Skeletal muscle satellite cell (primary cell): ENCODE data around the gene LRBA.
"Not testable (repeated sequence)": the region's sequence is repeated elsewhere in the genome, so short reads cannot be mapped to it uniquely, and the experiment has no call there.

Experiments
- H3K27me3 ChIP-seq: 2 replicates; pipeline ENCODE4 v1.7.0; 2013; ENCODE audit warnings: low read length; ENCODE audit not compliant: control insufficient read depth, insufficient read depth
- H3K36me3 ChIP-seq: 2 replicates; pipeline ENCODE4 v1.7.0; 2013; ENCODE audit warnings: mild to moderate bottlenecking, control low read depth, low read length; ENCODE audit not compliant: insufficient read depth
- H3K4me1 ChIP-seq: 2 replicates; pipeline ENCODE4 v1.7.0; 2013; ENCODE audit warnings: low read length; ENCODE audit not compliant: control insufficient read depth, insufficient read depth
- H3K4me2 ChIP-seq: 2 replicates; pipeline ENCODE4 v1.7.0; 2013; ENCODE audit warnings: mild to moderate bottlenecking, low read length
- H3K4me3 ChIP-seq: 2 replicates; pipeline ENCODE4 v1.7.0; 2013; ENCODE audit warnings: low read length
- H3K9ac ChIP-seq: 2 replicates; pipeline ENCODE4 v1.7.0; 2013; ENCODE audit warnings: mild to moderate bottlenecking, low read depth, low read length, moderate library complexity
- H3K9me3 ChIP-seq: replicated peaks from 2 replicates; pipeline ENCODE4 v1.7.0; 2013; ENCODE audit warnings: mild to moderate bottlenecking, control low read depth, low read length

LRBA gene

DNA sequence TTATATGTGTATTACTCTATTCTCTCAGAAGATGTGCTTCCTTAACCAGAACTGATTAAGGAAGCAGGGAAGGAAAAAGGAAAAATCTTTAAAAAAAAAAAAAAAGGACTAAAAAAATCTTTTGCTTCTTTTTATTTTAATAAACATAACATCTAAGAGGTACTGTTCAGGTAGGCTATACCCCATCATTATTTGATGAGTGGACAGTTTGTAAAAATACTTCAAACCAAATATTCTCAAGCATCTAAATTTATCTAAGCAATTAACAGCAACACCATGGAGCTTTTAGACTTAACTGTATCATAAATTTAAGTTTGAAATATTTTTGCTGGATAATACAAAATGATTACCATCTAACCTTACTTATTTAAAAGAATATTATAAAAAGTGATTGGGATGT, 264.3 kb downstream of the LRBA start:
- no peaks in the 10 kb centered on the region for H3K27me3 ChIP-seq
- no peaks in the 10 kb centered on the region for H3K36me3 ChIP-seq
- H3K4me1 ChIP-seq = peaks cover 10% of the 10 kb centered on the region
- H3K4me3 ChIP-seq = no peak overlapping the region
- no peak overlapping the region for H3K9ac ChIP-seq
- H3K9me3 ChIP-seq = no peaks in the 10 kb centered on the region
- no peak overlapping the region for H3K4me2 ChIP-seq

DNA sequence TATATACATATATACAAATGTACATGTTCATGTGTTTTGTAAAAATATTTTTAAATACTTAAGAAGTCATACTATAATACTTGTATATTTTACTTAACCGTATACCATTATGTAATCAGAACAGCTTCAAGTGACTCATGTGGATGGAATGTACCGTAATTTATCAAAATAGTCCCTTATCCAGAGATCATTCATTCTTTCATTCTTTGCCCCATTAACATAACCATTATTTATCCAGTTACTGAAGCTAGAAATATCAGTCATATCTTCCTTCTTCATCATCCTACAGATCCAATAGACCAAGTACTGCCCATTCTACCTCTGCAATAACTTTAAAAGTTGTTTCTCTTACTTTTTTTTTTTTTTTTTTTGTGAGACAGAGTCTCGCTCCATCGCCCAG, 268.9 kb downstream of the LRBA start:
- no peaks in the 10 kb centered on the region for H3K27me3 ChIP-seq
- no peak overlapping the region for H3K9ac ChIP-seq
- H3K4me3 ChIP-seq = no peak overlapping the region
- H3K4me2 ChIP-seq = no peak overlapping the region
- H3K36me3 ChIP-seq = no peaks in the 10 kb centered on the region
- peaks cover 16% of the 10 kb centered on the region for H3K4me1 ChIP-seq
- no peaks in the 10 kb centered on the region for H3K9me3 ChIP-seq

DNA sequence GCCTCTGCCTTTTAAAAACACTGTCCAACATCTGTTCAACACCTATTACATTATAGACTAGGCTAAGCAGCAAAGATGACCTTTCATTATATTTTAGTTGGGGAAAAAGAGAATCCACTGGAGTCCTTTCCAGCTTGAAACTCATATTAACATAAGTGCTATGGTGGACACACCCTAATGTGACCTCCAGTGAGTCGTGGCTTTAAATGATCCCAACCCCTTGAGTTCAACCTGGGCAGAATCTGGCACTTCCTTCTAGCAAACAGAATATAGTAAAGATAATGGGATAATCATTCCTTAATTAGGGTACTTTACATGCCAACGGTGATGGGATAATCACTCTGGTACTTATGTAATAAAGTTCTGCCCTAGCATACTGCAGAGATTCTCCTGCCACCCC, 270.5 kb downstream of the LRBA start:
- H3K4me1 ChIP-seq = peaks cover 16% of the 10 kb centered on the region
- H3K27me3 ChIP-seq = no peaks in the 10 kb centered on the region
- H3K4me3 ChIP-seq = no peak overlapping the region
- no peak overlapping the region for H3K4me2 ChIP-seq
- no peak overlapping the region for H3K9ac ChIP-seq
- no peaks in the 10 kb centered on the region for H3K36me3 ChIP-seq
- H3K9me3 ChIP-seq = no peaks in the 10 kb centered on the region

DNA sequence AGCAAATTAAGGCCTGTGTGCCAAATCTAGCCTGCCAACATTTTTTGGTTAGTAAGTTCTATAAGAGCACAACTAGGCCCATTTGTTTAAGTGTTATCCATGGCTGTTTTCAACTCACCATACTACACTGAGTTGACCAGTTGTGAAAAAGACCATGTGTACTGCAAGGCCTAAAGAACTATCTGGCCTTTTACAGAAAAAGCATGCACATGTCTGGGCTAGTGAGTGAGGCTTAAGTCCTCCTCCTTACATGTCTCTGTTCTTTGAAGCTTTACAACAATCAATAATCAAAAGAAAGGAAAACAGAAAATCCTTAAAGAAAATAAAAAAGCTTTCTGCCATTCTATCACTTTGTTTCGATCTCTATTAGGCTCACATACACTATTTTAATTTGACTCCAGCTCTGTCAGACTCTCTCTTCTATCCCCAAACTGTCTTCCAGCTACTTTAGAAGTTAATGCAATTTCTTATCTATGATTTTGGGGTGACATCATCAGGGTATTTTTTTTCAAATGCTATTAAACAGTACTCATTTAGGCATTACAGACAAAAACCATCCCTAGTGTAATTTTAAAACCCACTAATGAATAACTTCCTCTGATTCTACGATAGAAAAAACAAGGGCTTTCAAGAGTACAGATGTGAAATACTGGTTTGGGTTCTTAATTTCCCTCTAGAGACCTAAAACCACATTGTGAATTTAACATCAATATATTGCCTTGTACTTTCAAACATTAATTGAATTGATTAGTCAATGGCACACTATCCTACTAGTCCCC, 271.3 kb downstream of the LRBA start:
- Histone ChIP-seq H3K4me1 (peaks cover 16% of the 10 kb centered on the region), H3K4me3 (no peak overlapping the region), H3K9me3 (no peaks in the 10 kb centered on the region), H3K27me3 (no peaks in the 10 kb centered on the region), H3K36me3 (no peaks in the 10 kb centered on the region), H3K9ac (no peak overlapping the region), H3K4me2 (no peak overlapping the region)

DNA sequence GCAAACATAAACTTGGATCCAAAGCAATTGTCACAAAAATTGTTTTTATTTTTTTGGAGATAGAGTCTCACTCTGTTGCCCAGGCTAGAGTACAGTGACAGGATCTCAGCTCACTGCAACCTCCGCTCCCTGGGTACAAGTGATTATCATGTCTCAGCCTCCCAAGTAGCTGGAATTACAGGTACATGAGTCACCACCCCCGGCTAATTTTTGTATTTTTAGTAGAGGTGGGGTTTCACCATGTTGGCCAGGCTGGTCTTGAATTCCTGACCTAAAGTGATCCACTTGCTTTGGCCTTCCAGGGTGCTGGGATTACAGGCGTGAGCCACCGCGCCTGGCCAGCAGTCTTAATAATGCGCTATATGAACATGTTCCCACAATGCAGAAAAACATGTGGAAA, 272.2 kb downstream of the LRBA start:
- H3K4me3 ChIP-seq, H3K9ac ChIP-seq, H3K4me2 ChIP-seq, H3K36me3 ChIP-seq, H3K9me3 ChIP-seq, H3K27me3 ChIP-seq: not testable (repeated sequence)
- peaks cover 16% of the 10 kb centered on the region for H3K4me1 ChIP-seq

DNA sequence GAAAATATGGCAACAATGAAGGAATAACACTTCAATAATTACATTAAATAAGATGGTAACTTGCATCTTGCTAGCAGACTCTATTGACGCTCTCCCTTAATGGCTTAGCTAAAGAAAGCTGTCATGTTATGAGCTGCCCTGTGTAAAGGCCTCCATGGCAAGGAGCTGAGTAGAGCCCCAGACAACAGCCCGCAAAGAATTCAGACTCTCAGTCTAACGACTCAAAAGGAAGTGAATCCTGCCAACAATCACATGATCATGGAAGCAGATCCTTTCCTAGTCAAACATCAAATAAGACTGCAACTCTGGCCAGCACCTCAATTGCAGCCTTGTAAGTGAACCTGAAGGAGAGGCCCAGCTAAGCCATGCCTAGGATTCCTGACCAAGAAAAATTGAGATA, 275.5 kb downstream of the LRBA start:
- Histone ChIP-seq H3K4me2 (no peak overlapping the region), H3K4me1 (peaks cover 7% of the 10 kb centered on the region), H3K4me3 (no peak overlapping the region), H3K9ac (no peak overlapping the region), H3K9me3 (no peaks in the 10 kb centered on the region), H3K36me3 (no peaks in the 10 kb centered on the region), H3K27me3 (no peaks in the 10 kb centered on the region)

DNA sequence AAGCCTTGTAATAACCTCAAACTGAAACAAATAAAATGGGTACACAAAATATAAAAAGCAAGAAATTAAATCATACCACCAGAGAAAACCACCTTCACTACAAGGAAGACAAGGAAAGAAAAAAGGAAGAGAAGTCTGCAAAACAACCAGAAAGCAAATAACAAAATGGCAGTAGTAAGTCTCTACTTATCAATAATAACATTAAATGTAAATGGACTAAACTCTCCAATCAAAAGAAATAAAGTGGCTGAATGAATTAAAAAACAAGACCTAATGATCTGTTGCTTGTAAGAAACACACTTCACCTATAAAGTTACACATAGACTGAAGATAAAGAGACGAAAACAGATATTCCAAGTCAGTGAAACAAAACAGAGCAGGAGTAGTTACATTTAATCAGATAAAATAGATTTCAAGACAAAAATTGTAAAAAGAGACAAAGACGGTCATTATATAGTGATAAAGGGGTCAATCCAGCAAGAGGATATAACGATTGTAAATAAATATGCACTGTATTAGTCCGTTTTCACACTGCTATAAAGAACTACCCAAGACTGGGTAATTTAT, 289.0 kb downstream of the LRBA start:
- peaks cover 10% of the 10 kb centered on the region for H3K4me1 ChIP-seq
- H3K4me3 ChIP-seq = no peak overlapping the region
- no peaks in the 10 kb centered on the region for H3K27me3 ChIP-seq
- H3K9me3 ChIP-seq = no peaks in the 10 kb centered on the region
- H3K4me2 ChIP-seq = no peak overlapping the region
- no peak overlapping the region for H3K9ac ChIP-seq
- peaks cover under 1% of the 10 kb centered on the region for H3K36me3 ChIP-seq

DNA sequence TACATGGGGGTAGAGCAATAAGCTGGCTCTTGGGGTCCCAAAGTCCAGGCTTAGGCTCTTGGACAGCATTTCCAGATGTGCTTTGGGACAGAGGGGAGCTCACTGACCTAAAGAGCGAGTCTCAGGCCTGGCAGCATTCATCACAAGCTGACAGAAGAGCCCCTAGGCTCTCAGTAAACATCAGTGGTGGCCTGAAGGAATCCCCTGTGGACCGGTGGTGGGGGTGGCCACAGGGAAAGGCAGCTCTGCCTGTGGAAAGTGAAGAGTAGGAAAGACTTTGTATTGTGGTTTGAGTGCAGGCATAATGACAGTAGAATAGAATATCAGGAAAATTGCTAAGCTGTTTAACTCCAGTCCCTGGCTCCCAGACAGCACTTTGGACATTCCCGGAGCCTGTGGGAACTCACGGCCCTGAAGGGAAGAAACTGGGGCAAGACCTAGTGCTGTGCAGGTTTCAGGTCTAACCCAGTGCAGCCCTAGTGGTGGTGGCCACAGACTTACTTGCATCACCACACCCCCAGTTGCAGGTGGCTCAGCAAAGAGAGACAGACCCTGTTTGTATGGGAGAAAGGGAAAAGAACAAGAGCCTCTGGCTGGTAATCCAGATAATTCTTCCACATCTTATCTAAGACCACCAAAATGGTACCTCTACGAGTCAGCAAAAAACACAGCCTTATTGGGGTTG, 291.2 kb downstream of the LRBA start:
- Histone ChIP-seq H3K4me1 (peaks cover 10% of the 10 kb centered on the region), H3K9ac (no peak overlapping the region)

DNA sequence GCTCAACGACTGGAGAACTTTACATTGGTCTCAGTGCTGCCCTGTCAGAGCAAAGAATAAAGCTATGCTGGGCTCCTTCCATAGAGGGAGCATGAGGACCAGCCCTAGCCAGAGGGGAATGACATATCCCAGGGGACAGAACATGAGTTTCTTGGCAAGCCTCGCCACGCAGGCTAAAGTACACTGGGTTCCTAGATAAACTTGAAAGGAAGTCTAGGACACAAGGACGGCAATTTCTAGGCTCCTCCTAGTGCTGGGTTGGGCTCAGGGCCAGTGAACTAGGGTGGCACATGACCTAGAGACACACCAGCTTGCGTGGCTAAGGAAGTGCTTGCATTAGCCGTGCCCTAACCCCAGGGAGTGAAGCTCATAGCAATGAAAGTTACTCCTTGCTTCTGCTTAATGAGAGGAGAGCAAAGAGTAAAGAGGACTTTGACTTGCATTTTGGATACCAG, 292.1 kb downstream of the LRBA start:
- no peak overlapping the region for H3K4me2 ChIP-seq
- peaks cover 10% of the 10 kb centered on the region for H3K4me1 ChIP-seq
- H3K27me3 ChIP-seq = no peaks in the 10 kb centered on the region
- no peak overlapping the region for H3K4me3 ChIP-seq
- no peak overlapping the region for H3K9ac ChIP-seq
- H3K36me3 ChIP-seq = no peaks in the 10 kb centered on the region
- H3K9me3 ChIP-seq = no peaks in the 10 kb centered on the region

More for the DNA sequence above, 291.2 kb downstream of the LRBA start:
- Histone ChIP-seq H3K4me2 (no peak overlapping the region), H3K27me3 (no peaks in the 10 kb centered on the region), H3K4me3 (no peak overlapping the region), H3K9me3 (no peaks in the 10 kb centered on the region), H3K36me3 (no peaks in the 10 kb centered on the region)

DNA sequence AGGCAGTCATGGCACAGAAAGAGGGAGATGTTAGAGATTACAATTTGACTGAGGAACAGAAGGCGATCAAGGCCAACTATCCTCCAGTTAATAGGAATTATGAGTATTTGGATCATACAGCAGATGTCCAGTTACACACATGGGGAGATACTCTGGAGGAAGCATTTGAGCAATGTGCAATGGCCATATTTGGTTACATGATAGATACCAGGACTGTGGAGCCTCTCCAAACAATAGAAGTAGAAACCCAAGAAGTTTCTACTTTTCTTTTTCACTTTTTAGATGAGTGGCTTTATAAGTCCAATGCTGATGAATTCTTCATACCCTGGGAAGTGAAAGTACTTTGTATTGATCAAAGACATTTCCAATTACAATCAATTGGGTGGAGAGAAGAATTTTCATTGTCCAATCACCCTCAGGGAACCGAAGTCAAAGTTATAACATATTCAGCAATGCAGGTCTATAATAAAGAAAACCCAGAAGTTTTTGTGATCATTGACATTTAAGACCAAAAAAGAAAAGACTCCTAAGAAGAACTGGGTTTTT, 294.0 kb downstream of the LRBA start:
- Histone ChIP-seq H3K9ac (no peak overlapping the region), H3K4me2 (no peak overlapping the region), H3K27me3 (no peaks in the 10 kb centered on the region), H3K4me1 (peaks cover 10% of the 10 kb centered on the region), H3K9me3 (no peaks in the 10 kb centered on the region), H3K4me3 (no peak overlapping the region), H3K36me3 (no peaks in the 10 kb centered on the region)

DNA sequence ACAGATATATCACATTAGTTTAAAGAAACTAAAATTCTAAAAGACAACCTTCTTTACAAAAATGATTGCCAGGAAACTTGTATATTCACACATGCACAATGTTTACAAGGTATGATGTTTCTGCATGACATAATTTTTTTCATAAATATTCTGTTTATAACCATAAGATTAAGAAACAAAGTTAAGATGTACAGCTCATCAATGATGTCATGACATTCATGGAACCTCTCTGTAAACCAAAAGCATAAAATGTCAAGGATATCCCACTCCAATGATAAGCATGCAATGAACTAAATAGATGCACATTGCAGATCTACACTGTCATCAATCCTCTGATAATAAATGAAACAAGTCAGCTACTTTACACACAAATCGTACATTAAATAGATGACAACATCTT, 297.1 kb downstream of the LRBA start:
- Histone ChIP-seq H3K4me2 (no peak overlapping the region), H3K27me3 (no peaks in the 10 kb centered on the region), H3K4me3 (no peak overlapping the region), H3K9ac (no peak overlapping the region), H3K9me3 (no peaks in the 10 kb centered on the region), H3K4me1 (peaks cover 6% of the 10 kb centered on the region), H3K36me3 (no peaks in the 10 kb centered on the region)
